Loucy (cell line): ENCODE measurements around the gene TECPR2.

ENCODE experiments used
- H2AFZ ChIP-seq: fragments of 200-600 bp; sonication (generic); 2 replicates; pipeline ENCODE4 v1.6.0; 2016; ENCODE audit warnings: antibody characterized with exemption, mild to moderate bottlenecking, low read length, moderate library complexity
- H3F3A ChIP-seq: fragments of 200-600 bp; 2 replicates; pipeline ENCODE4 v1.6.0; 2016; ENCODE audit warnings: antibody characterized with exemption, low read depth, mild to moderate bottlenecking
- H3K27me3 ChIP-seq: fragments of 200-600 bp; sonication (generic); 2 replicates; pipeline ENCODE4 v1.6.1; 2014; ENCODE audit warnings: low read length, mild to moderate bottlenecking; ENCODE audit not compliant: insufficient read depth, poor library complexity, severe bottlenecking
- H3K36me3 ChIP-seq: fragments of 200-600 bp; sonication (generic); 2 replicates; pipeline ENCODE4 v1.6.1; 2016; ENCODE audit warnings: low read length; ENCODE audit not compliant: insufficient read depth
- H3K4me1 ChIP-seq: fragments of 200-600 bp; sonication (generic); 2 replicates; pipeline ENCODE4 v1.5.1; 2014; ENCODE audit warnings: low read length, mild to moderate bottlenecking; ENCODE audit not compliant: insufficient read depth, poor library complexity, severe bottlenecking
- H3K4me2 ChIP-seq: fragments of 200-600 bp; sonication (generic); 2 replicates; pipeline ENCODE4 v1.6.0; 2014; ENCODE audit warnings: antibody characterized with exemption, low read length, low read depth, mild to moderate bottlenecking; ENCODE audit not compliant: poor library complexity, severe bottlenecking
- H3K4me3 ChIP-seq: fragments of 200-600 bp; sonication (generic); 2 replicates; pipeline ENCODE4 v1.5.1; 2014; ENCODE audit warnings: low read length, mild to moderate bottlenecking, mixed read lengths; ENCODE audit not compliant: poor library complexity, severe bottlenecking
- H3K79me2 ChIP-seq: fragments of 200-600 bp; sonication (generic); 2 replicates; pipeline ENCODE4 v1.6.1; 2014; ENCODE audit warnings: low read length; ENCODE audit not compliant: insufficient read depth
- H3K9ac ChIP-seq: fragments of 200-600 bp; sonication (generic); 2 replicates; pipeline ENCODE4 v1.6.0; 2014; ENCODE audit warnings: mild to moderate bottlenecking, low read depth, low read length, moderate library complexity; ENCODE audit not compliant: poor library complexity, severe bottlenecking
- H3K9me2 ChIP-seq: fragments of 200-600 bp; sonication (generic); replicated peaks from 2 replicates; pipeline ENCODE4 v1.6.1; 2016; ENCODE audit warnings: low read depth, low read length, mixed read lengths
- H3K9me3 ChIP-seq: fragments of 200-600 bp; sonication (generic); 2 replicates; pipeline ENCODE4 v1.6.1; 2014; ENCODE audit warnings: mild to moderate bottlenecking, antibody characterized with exemption, low read length, low read depth; ENCODE audit not compliant: insufficient read depth
- H4K20me1 ChIP-seq: fragments of 200-600 bp; sonication (generic); 2 replicates; pipeline ENCODE4 v1.6.0; 2014; ENCODE audit warnings: antibody characterized with exemption, low read length, mild to moderate bottlenecking; ENCODE audit not compliant: insufficient read depth, poor library complexity, severe bottlenecking
- CTCF ChIP-seq: fragments of 200-600 bp; sonication (generic); conservative IDR thresholded peaks from 2 replicates; pipeline ENCODE4 v1.5.1; 2014; ENCODE audit warnings: mild to moderate bottlenecking, antibody characterized with exemption, low read length
- EZH2phosphoT487 ChIP-seq: fragments of 200-600 bp; IDR thresholded peaks from 2 replicates; pipeline ENCODE4 v1.6.1; 2018; ENCODE audit warnings: antibody characterized with exemption, mild to moderate bottlenecking, moderate library complexity, borderline replicate concordance

Gene TECPR2

GRCh38 chr14:102316338-102316742, 46.4 kb upstream of the TECPR2 start:
- Histone ChIP-seq H3K4me3 (peak overlapping the region; percentile 76), H3K4me1 (peaks cover 30% of the 10 kb centered on the region), H3K9me3 (no peaks in the 10 kb centered on the region), H3K79me2 (peaks cover 17% of the 10 kb centered on the region), H4K20me1 (no peaks in the 10 kb centered on the region), H3K27me3 (no peaks in the 10 kb centered on the region), H3F3A (no peaks in the 10 kb centered on the region), H3K36me3 (no peaks in the 10 kb centered on the region), H3K4me2 (peak overlapping the region; percentile 64), H3K9ac (peak overlapping the region; percentile 72), H3K9me2 (no peaks in the 10 kb centered on the region), H2AFZ (peak overlapping the region; percentile 87)
- TF ChIP-seq CTCF (no peak), EZH2phosphoT487 (no peak)

GRCh38 chr14:102316743-102317563, 45.8 kb upstream of the TECPR2 start:
- Histone ChIP-seq H3K4me3 (peak overlapping the region; percentile 76), H3K9me3 (no peaks in the 10 kb centered on the region), H3K79me2 (peaks cover 17% of the 10 kb centered on the region), H4K20me1 (no peaks in the 10 kb centered on the region), H3F3A (no peaks in the 10 kb centered on the region), H3K9ac (peak overlapping the region; percentile 72), H3K27me3 (no peaks in the 10 kb centered on the region), H3K4me1 (peaks cover 31% of the 10 kb centered on the region), H3K4me2 (peak overlapping the region; percentile 97), H2AFZ (peak overlapping the region; percentile 94), H3K36me3 (no peaks in the 10 kb centered on the region), H3K9me2 (no peaks in the 10 kb centered on the region)
- TF ChIP-seq EZH2phosphoT487 = no peak
- TF ChIP-seq CTCF = peak; percentile 69

- peak overlapping the region; percentile 72 for H3K9ac ChIP-seq
- H3K79me2 ChIP-seq = peaks cover 17% of the 10 kb centered on the region
- H3K36me3 ChIP-seq = no peaks in the 10 kb centered on the region
- TF ChIP-seq CTCF (peak; percentile 52), EZH2phosphoT487 (no peak)
- H3K27me3 ChIP-seq = no peaks in the 10 kb centered on the region
- peak overlapping the region; percentile 97 for H3K4me2 ChIP-seq
- no peaks in the 10 kb centered on the region for H3F3A ChIP-seq
- peaks cover 31% of the 10 kb centered on the region for H3K4me1 ChIP-seq
- H4K20me1 ChIP-seq = no peaks in the 10 kb centered on the region
- peak overlapping the region; percentile 76 for H3K4me3 ChIP-seq
- no peaks in the 10 kb centered on the region for H3K9me2 ChIP-seq
- peak overlapping the region; percentile 94 for H2AFZ ChIP-seq
- H3K9me3 ChIP-seq = no peaks in the 10 kb centered on the region
Measured at GRCh38 chr14:102317564-102318248, 45.0 kb upstream of the TECPR2 start.
